Thyroid gland (tissue), 4 donors: Measurements from ENCODE around the gene GSPT1.

Experiments
- CTCF ChIP-seq, 6 experiments: fragments of 200-600 bp in 3 of 6; fragments of 450-650 bp in 3 of 6; sonication (generic) in 3 of 6; IDR thresholded peaks; one replicate each; pipeline ENCODE4 v1.5.1; 2016 to 2019; ENCODE audit warnings: antibody characterized with exemption in 6 of 6, mild to moderate bottlenecking in 2 of 6, inconsistent platforms in 1 of 6, moderate library complexity in 1 of 6
- POLR2A ChIP-seq, 2 donors: fragments of 450-650 bp; IDR thresholded peaks; one replicate each; pipeline ENCODE4 v1.6.1; 2017; ENCODE audit warnings: antibody characterized with exemption in 2 of 2, mild to moderate bottlenecking in 2 of 2, moderate library complexity in 1 of 2

- TF ChIP-seq CTCF (IDR thresholded peaks at IDR 0.05), result no peak
- TF ChIP-seq POLR2A (IDR thresholded peaks at IDR 0.05), result no peak
These were observed 72.5 kb downstream of the GSPT1 start for GRCh38 chr16:11843206-11843605.
